IMR-90 (cell line): ENCODE results near the gene PLA2G4B. TPM values are rescaled to one million over a fixed set of nuclear protein-coding genes. Genes with fewer than 3 reads are reported as not detected.

Experiments used
- ATAC-seq: fragments of 200-7000 bp; cut with Tn5 transposase; 2 replicates; pipeline ENCODE4 v1.9.1; 2020; ENCODE audit warnings: low read depth, mild to moderate bottlenecking, moderate library complexity
- BruUV-seq: library from RNA; stranded (reverse); fragments of 400-500 nt; replicated peaks from 2 replicates; lab custom pipeline; 2021; lab: Mats Ljungman, UMichigan
- CTCF ChIA-PET: fragments of 300-600 bp; formaldehyde crosslinking; extraction: SDS; loops from one replicate; lab custom pipeline; 2021; ENCODE audit warnings: antibody characterized with exemption; lab: Yijun Ruan, JAX
- POLR2A ChIA-PET: fragments of 300-600 bp; sonication (Branson Sonifier 250); formaldehyde crosslinking; loops from one replicate; lab custom pipeline; 2022; ENCODE audit warnings: antibody characterized with exemption; ENCODE audit not compliant: unreplicated experiment; lab: Charles Lee
- DNase-seq: peaks from one replicate; pipeline ENCODE4 v3.0.0; 2013
- H2AFZ ChIP-seq: replicated peaks from 2 replicates; pipeline ENCODE3; 2013; ENCODE audit warnings: low read length, mild to moderate bottlenecking; ENCODE audit not compliant: poor library complexity
- H2AK5ac ChIP-seq: 2 replicates; pipeline ENCODE4 v1.6.1; 2013; ENCODE audit warnings: low read depth, low read length, inconsistent platforms
- H2AK9ac ChIP-seq: replicated peaks from 2 replicates; pipeline ENCODE3; 2013; ENCODE audit warnings: mild to moderate bottlenecking, low read depth, low read length, moderate library complexity; ENCODE audit not compliant: poor library complexity
- H2BK120ac ChIP-seq: 2 replicates; pipeline ENCODE4 v1.6.1; 2013; ENCODE audit warnings: low read depth, low read length, inconsistent platforms
- H2BK15ac ChIP-seq: 3 replicates; pipeline ENCODE4 v1.6.1; 2013; ENCODE audit warnings: low read depth, low read length, inconsistent platforms
- H2BK20ac ChIP-seq: 2 replicates; pipeline ENCODE4 v1.6.1; 2013; ENCODE audit warnings: low read depth, mild to moderate bottlenecking, inconsistent platforms, low read length, moderate library complexity
- H2BK5ac ChIP-seq: 2 replicates; pipeline ENCODE4 v1.6.1; 2013; ENCODE audit warnings: mild to moderate bottlenecking, low read depth, low read length, inconsistent platforms; ENCODE audit not compliant: poor library complexity, severe bottlenecking
- H3K14ac ChIP-seq: replicated peaks from 2 replicates; pipeline ENCODE4 v1.6.1; 2013; ENCODE audit warnings: low read depth, low read length, inconsistent platforms
- H3K18ac ChIP-seq: 2 replicates; pipeline ENCODE4 v1.6.1; 2013; ENCODE audit warnings: low read depth, low read length, control low read depth
- H3K23ac ChIP-seq: 2 replicates; pipeline ENCODE4 v1.6.1; 2013; ENCODE audit warnings: low read depth, low read length, inconsistent platforms
- H3K27ac ChIP-seq: 2 replicates; pipeline ENCODE4 v1.5.1; 2013; ENCODE audit warnings: mild to moderate bottlenecking, control low read depth, low read length; ENCODE audit not compliant: insufficient read depth
- H3K27me3 ChIP-seq: 2 replicates; pipeline ENCODE4 v1.6.1; 2013; ENCODE audit warnings: low read length; ENCODE audit not compliant: control insufficient read depth, insufficient read depth
- H3K36me3 ChIP-seq: 2 replicates; pipeline ENCODE4 v1.6.1; 2013; ENCODE audit warnings: low read length, mixed read lengths; ENCODE audit not compliant: control insufficient read depth, insufficient read depth
- H3K4ac ChIP-seq: 2 replicates; pipeline ENCODE4 v1.6.1; 2013; ENCODE audit warnings: low read depth, low read length, inconsistent platforms
- H3K4me1 ChIP-seq: 2 replicates; pipeline ENCODE4 v1.6.1; 2013; ENCODE audit warnings: low read length, mixed read lengths; ENCODE audit not compliant: control insufficient read depth, insufficient read depth
- H3K4me2 ChIP-seq: 2 replicates; pipeline ENCODE4 v1.6.1; 2013; ENCODE audit warnings: low read depth, mild to moderate bottlenecking, control low read depth, low read length, moderate library complexity
- H3K4me3 ChIP-seq: 2 replicates; pipeline ENCODE4 v1.5.1; 2013; ENCODE audit warnings: low read depth, mild to moderate bottlenecking, control low read depth, low read length, moderate library complexity; ENCODE audit not compliant: insufficient read depth
- H3K56ac ChIP-seq: 2 replicates; pipeline ENCODE4 v1.6.1; 2013; ENCODE audit warnings: low read length, inconsistent platforms; ENCODE audit not compliant: insufficient read depth; ENCODE audit errors: extremely low read depth
- H3K79me1 ChIP-seq, 2 experiments: 2 replicates each; pipeline ENCODE4 v1.6.1; 2013; ENCODE audit warnings: low read length in 2 of 2, inconsistent platforms in 1 of 2, low read depth in 1 of 2
- H3K9ac ChIP-seq: 2 replicates; pipeline ENCODE4 v1.6.1; 2013; ENCODE audit warnings: low read depth, low read length, control low read depth
- H3K9me1 ChIP-seq: 2 replicates; pipeline ENCODE4 v1.6.1; 2013; ENCODE audit warnings: low read length, inconsistent platforms; ENCODE audit not compliant: insufficient read depth
- H3K9me3 ChIP-seq: 2 replicates; pipeline ENCODE4 v1.6.1; 2013; ENCODE audit warnings: low read length; ENCODE audit not compliant: control insufficient read depth, insufficient read depth
- H4K20me1 ChIP-seq: 2 replicates; pipeline ENCODE4 v1.6.1; 2013; ENCODE audit warnings: low read length, inconsistent platforms; ENCODE audit not compliant: insufficient read depth
- H4K5ac ChIP-seq: 2 replicates; pipeline ENCODE4 v1.6.1; 2013; ENCODE audit warnings: mild to moderate bottlenecking, low read depth, low read length, control low read depth
- H4K8ac ChIP-seq, 2 experiments: 2 replicates each; pipeline ENCODE4 v1.6.1; 2013; ENCODE audit warnings: low read depth in 2 of 2, low read length in 2 of 2, control low read depth in 1 of 2, inconsistent platforms in 1 of 2
- H4K91ac ChIP-seq: 2 replicates; pipeline ENCODE4 v1.6.1; 2013; ENCODE audit warnings: low read depth, low read length, inconsistent platforms; ENCODE audit not compliant: insufficient read depth
- BHLHE40 ChIP-seq: fragments of 150-350 bp; IDR thresholded peaks from 2 replicates; pipeline ENCODE4 v1.6.1; 2016; ENCODE audit warnings: mild to moderate bottlenecking, low read depth, low read length
- CEBPB ChIP-seq: IDR thresholded peaks from 2 replicates; pipeline ENCODE4 v1.6.1; 2012; ENCODE audit warnings: low read depth, low read length, improper control_type of control experiment
- CHD1 ChIP-seq: IDR thresholded peaks from 2 replicates; pipeline ENCODE4 v1.6.1; 2012; ENCODE audit warnings: low read depth, low read length, improper control_type of control experiment
- CTCF ChIP-seq: conservative IDR thresholded peaks from 2 replicates; pipeline ENCODE4 v1.5.1; 2012; ENCODE audit warnings: mild to moderate bottlenecking, low read depth, low read length, improper control_type of control experiment
- ELK1 ChIP-seq: fragments of 150-350 bp; IDR thresholded peaks from 2 replicates; pipeline ENCODE4 v1.6.1; 2016; ENCODE audit warnings: low read depth, mild to moderate bottlenecking, low read length, moderate library complexity, borderline replicate concordance
- FOS ChIP-seq: fragments of 150-350 bp; IDR thresholded peaks from 2 replicates; pipeline ENCODE4 v1.6.1; 2016; ENCODE audit warnings: low read depth, low read length
- MAZ ChIP-seq: IDR thresholded peaks from 2 replicates; pipeline ENCODE4 v1.6.1; 2012; ENCODE audit warnings: low read depth, mild to moderate bottlenecking, low read length, improper control_type of control experiment, moderate library complexity, borderline replicate concordance
- MXI1 ChIP-seq: IDR thresholded peaks from 2 replicates; pipeline ENCODE4 v1.6.1; 2012; ENCODE audit warnings: low read depth, mild to moderate bottlenecking, low read length, moderate library complexity, borderline replicate concordance
- NFE2L2 ChIP-seq: fragments of 150-350 bp; IDR thresholded peaks from 2 replicates; pipeline ENCODE4 v1.6.1; 2016; ENCODE audit warnings: low read depth, mild to moderate bottlenecking, low read length
- POLR2A ChIP-seq: IDR thresholded peaks from 2 replicates; pipeline ENCODE4 v1.6.1; 2012; ENCODE audit warnings: mild to moderate bottlenecking, low read depth, low read length
- RAD21 ChIP-seq: IDR thresholded peaks from 2 replicates; pipeline ENCODE4 v1.6.1; 2012; ENCODE audit warnings: low read length, improper control_type of control experiment
- RFX5 ChIP-seq: IDR thresholded peaks from 2 replicates; pipeline ENCODE4 v1.8.0; 2012; ENCODE audit warnings: low read depth, mild to moderate bottlenecking, low read length, moderate library complexity
- SMC3 ChIP-seq: fragments of 150-350 bp; IDR thresholded peaks from 2 replicates; pipeline ENCODE4 v1.6.1; 2016; ENCODE audit warnings: low read depth, mild to moderate bottlenecking, antibody characterized with exemption, low read length, moderate library complexity
- WGBS, 2 experiments: methylation state at CpG; one replicate each; pipeline versions ENCODE4 v1.1.5 to v1.1.7; 2013; ENCODE audit warnings: missing lambda C conversion rate in 2 of 2; ENCODE audit not compliant: insufficient read length in 1 of 2; ENCODE audit errors: extremely low coverage in 2 of 2; 5-methylcytosine and 5-hydroxymethylcytosine counted together
- dilution Hi-C: fragments of 300-500 bp; cut with HindIII; formaldehyde crosslinking; loops from one replicate; pipeline ENCODE4 v1.14.3; 2018; ENCODE audit warnings: low sequenced_read_pairs; ENCODE audit not compliant: unreplicated experiment
- in situ Hi-C: fragments of 300-500 bp; cut with MboI; formaldehyde crosslinking; loops from 3 replicates; pipeline ENCODE4 v1.14.3; 2019; ENCODE audit warnings: low sequenced_read_pairs, inconsistent platforms, mixed read lengths
- intact Hi-C: fragments of 100-400 bp; cut with micrococcal nuclease; formaldehyde crosslinking; loops from 2 replicates; pipeline ENCODE4 v1.10.0; 2022
- polyA plus RNA-seq, 3 experiments: library from polyadenylated mRNA; depleted of rRNA; stranded (reverse); fragments of >200 nt; gene quantifications; 2 replicates each; pipeline ENCODE4 v1.2.3, GENCODE V29; 2012; ENCODE audit warnings: low replicate concordance in 1 of 3
- total RNA-seq: library from RNA; depleted of rRNA; stranded (reverse); fragments of >200 nt; gene quantifications from 2 replicates; pipeline ENCODE4 v1.2.3, GENCODE V29; 2012

The PLA2G4B gene
- total and polyA plus RNA-seq, 2 of the 4 experiments (the other 2 are of a cell fraction), result 0.18 to 3.1 TPM

- Histone ChIP-seq H3K4me2 (no peak overlapping the region), H3K9me1 (peaks cover 6% of the 10 kb centered on the region; the same call in 1 of the 2 replicates), H3K23ac (no peak overlapping the region), H4K91ac (no peak overlapping the region), H4K8ac (no peak overlapping the region), H3K4ac (no peak overlapping the region), H3K27me3 (no peaks in the 10 kb centered on the region), H2BK120ac (no peak overlapping the region), H2AFZ (no peak overlapping the region), H3K9ac (no peak overlapping the region), H4K20me1 (no peaks in the 10 kb centered on the region), H3K4me1 (peaks cover 6% of the 10 kb centered on the region; the same call in 1 of the 2 replicates), H3K9me3 (no peaks in the 10 kb centered on the region), H3K27ac (no peak overlapping the region), H2BK20ac (no peak overlapping the region), H3K4me3 (no peak overlapping the region), H3K79me1 (no peaks in the 10 kb centered on the region), H3K56ac (no peak overlapping the region), H4K5ac (no peak overlapping the region), H3K14ac (no peak overlapping the region), H2BK5ac (no peak overlapping the region), H3K36me3 (peaks cover 10% of the 10 kb centered on the region), H2AK5ac (no peak overlapping the region), H2AK9ac (no peak overlapping the region), H3K18ac (no peak overlapping the region), H2BK15ac (no peak overlapping the region)
- ATAC-seq (no peak), DNase-seq (no peak)
- intact Hi-C loops, result no loop called here
- 90% methylated on average over 2 of the region's 6 CpGs; no CpG with 5 or more reads in 1 of the 2 experiments for WGBS, 2 experiments
- CTCF ChIA-PET, result no interaction called here
- no peak for TF ChIP-seq MAZ
- no peak for TF ChIP-seq SMC3
- no peak for TF ChIP-seq CEBPB
- TF ChIP-seq RAD21, result no peak
- TF ChIP-seq RFX5, result no peak
- no peak for TF ChIP-seq NFE2L2
- TF ChIP-seq FOS, result no peak
- TF ChIP-seq MXI1, result no peak
- no peak for TF ChIP-seq BHLHE40
- TF ChIP-seq CHD1, result no peak
- no peak for TF ChIP-seq CTCF
- no peak for TF ChIP-seq ELK1
- TF ChIP-seq POLR2A, result no peak
- BruUV-seq, result no TSS peak
- dilution Hi-C loops, result no loop called here
- POLR2A ChIA-PET, result no interaction called here
- in situ Hi-C loops, result no loop called here
Measured at GRCh38 chr15:41896566-41896965, 57.9 kb downstream of the PLA2G4B start.
